GM12892 (cell line): ENCODE measurements around the gene MTMR10.

Experiments used
- POLR2A ChIP-seq: IDR thresholded peaks from 2 replicates; pipeline ENCODE4 v1.6.1; 2011; ENCODE audit warnings: low read depth, low read length, control low read depth
- POLR2AphosphoS5 ChIP-seq: IDR thresholded peaks from 2 replicates; pipeline ENCODE4 v1.6.1; 2011; ENCODE audit warnings: low read depth, low read length, control low read depth

- TF ChIP-seq POLR2AphosphoS5 (no peak), POLR2A (no peak)
Observed at GRCh38 chr15:31005660-31006059, 14.2 kb upstream of the MTMR10 start.
